HG03196 (cell line): ENCODE results near the gene UBE2O.

Experiments
- ATAC-seq: cut with Tn5 transposase; IDR thresholded peaks from one replicate; pipeline ENCODE4 v1.9.1; 2021; ENCODE audit not compliant: unreplicated experiment

UBE2O gene

GRCh38 chr17:76467809-76468633, 15.1 kb upstream of the UBE2O start:
- ATAC-seq, result no peak

- ATAC-seq, result no peak
Observed at GRCh38 chr17:76467366-76467765, 14.4 kb upstream of the UBE2O start, which contains the start of gene AANAT. AANAT (plus strand) TSS chr17:76467603; CDS start chr17:76468747, 1,144 bp downstream.

GRCh38 chr17:76466775-76467130, 13.8 kb upstream of the UBE2O start:
- no peak for ATAC-seq

GRCh38 chr17:76462556-76463290, 9.8 kb upstream of the UBE2O start:
- ATAC-seq, result no peak

GRCh38 chr17:76461765-76462555, 9.0 kb upstream of the UBE2O start:
- no peak for ATAC-seq

- ATAC-seq, result no peak
Observed at GRCh38 chr17:76459674-76460073, 6.7 kb upstream of the UBE2O start.

- no peak for ATAC-seq
Observed at GRCh38 chr17:76458580-76459490, 5.9 kb upstream of the UBE2O start.

- ATAC-seq, result no peak
Observed at GRCh38 chr17:76453431-76453743, 435 bp upstream of the UBE2O start.

GRCh38 chr17:76452127-76452659, 759 bp downstream of the UBE2O start:
- peak; percentile 14 for ATAC-seq

- no peak for ATAC-seq
Observed at GRCh38 chr17:76451506-76451905, 1.4 kb downstream of the UBE2O start.

GRCh38 chr17:76449126-76449525, 3.8 kb downstream of the UBE2O start:
- no peak for ATAC-seq

- ATAC-seq, result no peak
Observed at GRCh38 chr17:76447931-76448652, 4.9 kb downstream of the UBE2O start.

GRCh38 chr17:76446449-76447231, 6.3 kb downstream of the UBE2O start:
- ATAC-seq, result no peak

- no peak for ATAC-seq
Observed at GRCh38 chr17:76445697-76446448, 7.1 kb downstream of the UBE2O start.

GRCh38 chr17:76444518-76445311, 8.2 kb downstream of the UBE2O start:
- no peak for ATAC-seq

GRCh38 chr17:76442341-76443338, 10.3 kb downstream of the UBE2O start:
- ATAC-seq, result no peak
